Vagina (tissue), 2 donors: ENCODE results near the gene KBTBD6.

Experiments used
- CTCF ChIP-seq, 3 experiments: fragments of 450-650 bp in 2 of 3; fragments of 200-600 bp in 1 of 3; sonication (generic) in 1 of 3; IDR thresholded peaks; one replicate each; pipeline ENCODE4 v1.5.1; 2017 to 2019; ENCODE audit warnings: antibody characterized with exemption in 3 of 3, mild to moderate bottlenecking in 2 of 3, moderate library complexity in 2 of 3
- POLR2A ChIP-seq, 2 donors: fragments of 450-650 bp; IDR thresholded peaks; one replicate each; pipeline ENCODE4 v1.6.1; 2017; ENCODE audit warnings: antibody characterized with exemption in 2 of 2, mild to moderate bottlenecking in 2 of 2, moderate library complexity in 2 of 2
- POLR2AphosphoS5 ChIP-seq, 2 donors: sonication (generic); formaldehyde crosslinking; IDR thresholded peaks; one replicate each; pipeline ENCODE4 v1.9.0; 2017; ENCODE audit warnings: antibody characterized with exemption in 2 of 2, mild to moderate bottlenecking in 2 of 2, low read depth in 1 of 2; ENCODE audit not compliant: insufficient read depth in 1 of 2

- TF ChIP-seq POLR2A (IDR thresholded peaks at IDR 0.05) (no peak), CTCF (IDR thresholded peaks at IDR 0.05) (no peak), POLR2AphosphoS5 (IDR thresholded peaks at IDR 0.05; ENCODE audit: insufficient read depth in 1 of 2, low read depth in 1 of 2) (no peak)
Observed at GRCh38 chr13:41148419-41149283, 16.0 kb upstream of the KBTBD6 start.
